ENCODE results near the gene PGBD5.
"Not testable (repeated sequence)": the region's sequence is repeated elsewhere in the genome, so short reads cannot be mapped to it uniquely, and the experiment has no call there.

PGBD5 gene

DNA sequence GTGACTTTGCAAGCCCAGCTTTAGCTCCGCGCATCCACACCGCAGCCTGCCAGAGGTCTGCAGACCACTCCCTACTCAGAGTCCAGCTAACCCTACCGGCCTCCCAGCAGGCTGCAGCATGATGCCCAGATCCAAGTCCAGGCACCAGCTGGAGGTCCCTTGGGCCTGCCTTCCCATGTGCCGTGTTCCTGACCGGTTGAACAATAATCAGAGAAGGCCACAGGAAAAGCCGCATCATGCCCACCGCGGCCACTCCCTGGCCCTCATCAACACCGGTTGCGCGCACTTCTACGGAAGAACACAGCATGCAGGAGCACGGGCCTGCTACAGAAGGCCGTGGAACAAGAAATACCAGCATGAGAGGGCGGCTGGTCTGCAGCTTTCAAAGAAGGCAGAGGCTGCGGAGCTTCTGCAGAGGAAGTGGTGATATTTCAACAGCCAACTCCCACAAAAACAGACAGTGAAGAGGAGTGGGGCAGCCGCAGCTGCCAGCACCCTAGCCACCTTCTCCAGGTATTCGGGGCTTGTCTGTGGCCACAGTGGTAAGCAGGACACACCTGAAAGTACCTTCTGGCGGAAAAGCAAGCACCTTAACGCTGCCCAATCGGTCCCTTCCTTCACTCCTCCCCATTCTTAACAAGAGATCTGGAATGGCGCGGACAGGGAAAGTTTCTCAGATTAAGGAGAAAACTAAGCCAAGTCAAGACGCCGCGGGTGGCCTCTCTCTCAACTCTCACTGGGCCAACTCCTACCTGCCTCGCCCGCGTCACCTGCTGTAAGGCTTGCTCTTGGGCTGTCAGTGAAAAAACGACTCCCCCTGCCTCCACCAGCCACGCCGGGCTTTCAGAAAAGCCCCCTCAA, 1.5 kb downstream of the PGBD5 start:
- DNase-seq, result no peak

DNA sequence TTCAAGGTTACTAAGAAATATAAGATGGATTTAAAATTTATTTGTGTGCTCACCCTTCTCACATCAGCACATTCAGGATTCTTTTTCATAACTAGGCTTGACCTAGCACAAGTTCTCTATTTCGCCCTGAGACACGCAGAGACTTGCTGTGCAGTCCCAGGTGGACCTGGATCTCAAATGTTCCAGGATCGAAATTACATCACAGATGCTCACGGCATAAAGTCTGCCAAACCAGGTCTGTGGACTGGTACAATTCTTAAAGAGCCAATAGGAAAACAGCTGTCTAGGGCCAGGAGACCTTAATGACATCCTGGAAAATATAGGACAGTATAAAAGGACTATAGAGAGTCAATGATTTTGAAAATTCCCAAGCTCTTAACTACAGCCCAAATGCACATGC, 2.2 kb downstream of the PGBD5 start:
- no peak for DNase-seq

DNA sequence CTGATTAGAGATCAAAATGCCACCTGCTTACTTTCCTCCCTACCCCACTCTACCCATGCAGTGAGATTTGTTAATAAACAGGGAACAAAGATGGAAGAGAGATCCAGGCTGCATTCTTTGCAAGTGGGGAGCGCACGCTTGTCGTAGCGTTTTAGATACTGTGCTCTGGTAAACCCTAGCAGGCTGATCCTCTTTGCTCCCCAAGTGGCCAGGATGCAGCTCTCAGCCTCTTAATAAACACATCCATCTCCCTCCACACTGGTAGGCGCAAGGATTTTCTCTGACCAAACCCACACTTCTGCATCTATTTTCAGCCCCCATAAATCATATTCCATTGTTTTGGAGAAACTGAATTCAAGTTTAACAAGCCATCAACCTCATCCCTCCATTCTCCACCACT, 2.9 kb downstream of the PGBD5 start:
- no peak for DNase-seq

DNA sequence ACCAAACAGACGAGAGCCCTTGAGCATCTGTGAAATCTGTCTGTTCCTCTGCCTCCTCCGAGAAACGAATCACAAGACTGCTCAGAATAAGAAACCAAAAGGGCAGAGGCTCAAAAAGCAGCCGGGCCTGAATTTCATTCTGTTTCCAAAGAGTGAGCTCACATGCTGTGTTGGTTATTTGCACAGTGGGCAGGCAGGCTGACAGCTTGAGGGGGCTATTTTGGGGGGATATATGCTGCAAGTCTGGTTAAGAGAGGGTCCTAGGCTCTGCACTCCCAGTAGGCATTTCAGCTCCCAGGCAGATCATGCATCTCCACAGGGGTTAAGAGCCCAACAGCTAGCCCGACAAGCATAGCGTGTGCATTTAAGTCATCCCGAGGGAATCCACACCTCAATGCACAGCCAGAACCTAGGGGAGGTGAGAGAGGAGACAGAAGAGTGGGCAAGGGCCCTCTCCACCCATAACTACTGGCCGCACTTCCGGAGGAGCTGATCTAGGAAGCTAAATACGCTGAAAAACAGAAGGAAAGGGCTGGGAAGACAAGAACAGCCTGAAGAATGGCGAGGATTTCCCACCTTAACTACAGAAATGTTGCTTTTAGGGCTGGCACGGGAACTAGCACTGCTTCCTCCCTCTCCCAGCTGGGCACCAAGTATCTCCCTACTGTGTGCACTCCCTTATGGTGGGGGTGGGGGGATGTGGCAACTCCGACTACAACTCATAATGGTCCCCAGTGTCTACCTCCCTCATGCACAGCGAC, 3.7 kb downstream of the PGBD5 start:
- DNase-seq, result no peak

DNA sequence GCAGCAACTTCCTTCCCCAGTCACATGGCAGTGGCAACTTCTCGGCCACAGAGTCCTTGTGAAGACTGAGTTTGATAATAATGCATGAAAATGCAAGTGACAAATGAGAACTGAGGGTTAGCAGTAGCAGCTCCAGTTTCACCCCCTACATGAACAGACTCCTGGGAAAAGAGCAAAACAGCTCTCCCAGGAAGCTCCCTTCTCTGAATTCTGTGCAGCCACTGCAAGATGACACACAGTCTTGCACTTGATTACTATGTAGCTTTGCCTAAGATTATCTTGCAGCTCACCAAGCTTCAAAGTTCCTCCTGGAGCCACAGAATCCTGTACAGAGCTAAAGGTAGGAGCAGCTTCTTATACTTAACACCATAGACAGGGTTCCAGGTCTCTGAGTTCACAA, 4.7 kb downstream of the PGBD5 start:
- no peak for DNase-seq

DNA sequence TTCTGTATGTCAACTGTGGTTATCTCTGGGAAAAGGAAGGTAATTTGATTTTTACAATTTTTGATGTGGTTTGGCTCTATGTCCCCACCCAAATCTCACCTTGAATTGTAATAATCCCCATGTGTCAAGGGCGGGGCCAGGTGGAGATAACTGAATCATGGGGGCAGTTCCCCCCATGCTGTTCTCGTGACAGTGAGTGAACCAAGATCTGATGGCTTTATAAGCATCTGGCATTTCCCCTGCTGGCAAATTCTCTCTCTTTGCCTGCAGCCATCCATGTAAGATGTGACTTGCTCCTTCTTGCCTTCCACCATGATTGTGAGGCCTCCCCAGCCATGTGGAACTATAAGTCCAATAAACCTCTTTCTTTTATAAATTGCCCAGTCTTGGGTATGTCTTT, 5.8 kb downstream of the PGBD5 start:
- DNase-seq, result not testable (repeated sequence)

DNA sequence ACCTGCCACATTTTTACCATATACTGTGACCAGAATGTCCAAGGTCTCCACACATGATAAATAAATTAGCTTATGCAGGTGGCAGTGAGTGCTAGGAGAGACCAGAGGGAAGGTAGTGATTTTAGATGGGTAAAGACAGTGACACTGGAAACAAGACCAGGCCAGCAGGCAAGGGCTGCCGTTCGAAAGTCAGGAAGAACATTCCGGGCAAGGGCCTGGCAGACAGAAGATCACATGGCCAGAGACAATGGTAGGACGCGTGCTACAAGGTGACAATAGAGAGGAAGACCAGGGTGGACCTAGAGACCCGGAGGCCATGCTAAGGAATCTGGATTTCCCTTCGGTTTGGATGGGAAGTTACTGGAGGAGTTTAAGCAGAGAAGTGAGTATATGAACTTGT, 9.7 kb downstream of the PGBD5 start:
- no peak for DNase-seq

DNA sequence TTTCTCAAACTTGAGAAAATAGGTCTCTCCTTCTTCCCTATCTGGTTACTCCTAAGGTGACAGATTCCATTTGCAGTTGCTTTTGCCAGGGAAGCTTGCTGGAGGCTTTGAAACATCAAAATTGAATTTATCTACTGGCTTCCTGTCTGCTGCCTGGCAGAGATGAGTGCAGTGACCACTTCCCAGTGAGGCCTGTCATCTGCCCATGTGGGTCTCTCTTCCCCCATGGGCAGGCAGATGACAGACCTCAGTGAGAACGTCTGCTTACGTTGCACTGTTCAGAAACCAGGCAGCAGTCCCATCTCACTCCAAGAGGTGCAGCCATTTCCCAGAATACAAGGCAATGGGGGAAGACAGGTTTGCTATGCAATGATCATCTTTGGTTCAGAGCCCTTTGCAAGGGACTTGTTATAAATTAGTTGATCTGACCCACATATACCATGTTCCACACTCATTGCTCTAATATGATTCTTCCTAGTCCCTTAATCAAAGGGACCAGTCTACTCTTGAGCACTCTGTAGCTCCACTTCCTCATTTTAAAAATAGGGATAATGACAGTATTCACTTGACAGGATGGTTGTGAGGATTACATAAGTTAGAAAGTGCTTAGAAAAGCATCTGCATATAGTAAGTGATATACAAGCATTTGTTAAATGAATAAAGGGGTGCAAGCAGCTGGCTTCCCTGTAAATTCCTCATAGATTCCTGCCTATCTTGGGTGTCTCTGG, 10.6 kb downstream of the PGBD5 start:
- DNase-seq, result no peak

DNA sequence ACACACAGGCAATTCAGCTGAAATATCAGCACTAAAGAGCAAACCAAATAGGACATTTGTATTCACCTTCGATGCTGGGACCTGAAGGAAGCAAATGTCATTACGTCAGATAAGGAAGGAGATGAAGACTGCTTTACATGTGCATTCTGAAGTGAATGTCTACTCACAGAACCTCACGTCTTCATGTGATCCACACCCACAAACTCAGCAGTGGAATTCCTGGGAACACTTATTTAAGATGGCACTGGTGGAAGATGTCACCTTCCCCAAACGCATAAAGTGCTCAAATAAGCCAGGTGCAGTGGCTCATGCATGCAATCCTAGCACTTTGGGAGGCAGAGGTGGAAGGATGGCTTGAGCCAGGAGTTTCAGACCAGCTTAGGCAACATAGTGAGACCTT, 11.4 kb downstream of the PGBD5 start:
- DNase-seq, result no peak

DNA sequence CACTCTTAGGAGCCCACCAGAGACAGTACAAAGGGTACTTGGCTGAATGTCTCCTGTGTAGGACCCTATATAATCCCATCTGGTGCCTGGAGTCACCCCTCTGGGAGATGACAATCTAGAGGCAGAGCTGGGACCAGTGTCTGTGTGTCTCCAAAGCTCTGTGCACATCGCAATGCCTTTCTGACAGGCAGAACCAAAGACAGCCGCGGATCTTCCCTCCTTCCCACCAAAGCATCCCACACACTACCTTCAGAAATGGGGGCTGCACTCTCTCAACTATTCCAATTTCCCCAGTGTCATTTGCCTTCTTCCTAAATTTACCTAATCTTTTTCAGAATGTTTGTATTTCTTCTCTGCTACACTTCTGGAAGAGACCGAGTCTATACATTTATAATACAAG, 12.0 kb downstream of the PGBD5 start:
- no peak for DNase-seq

DNA sequence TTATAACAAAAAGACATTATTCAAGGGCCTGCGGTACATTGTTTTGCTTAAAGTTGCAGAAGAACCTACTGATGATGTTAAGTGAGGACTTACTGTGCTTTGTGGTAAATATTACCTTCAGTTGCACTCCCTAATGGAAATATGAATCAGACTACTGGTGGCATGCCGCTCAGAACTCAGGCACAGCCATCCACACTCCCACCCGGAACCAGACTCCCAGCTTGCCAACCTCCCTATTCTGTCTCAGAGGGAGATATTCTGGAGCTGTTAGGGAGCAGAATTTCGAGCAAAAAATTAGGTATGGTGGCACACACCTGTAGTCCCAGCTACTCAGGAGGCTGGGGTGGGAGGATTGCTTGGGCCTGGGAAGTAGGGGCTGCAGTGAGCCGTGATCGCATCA, 13.1 kb downstream of the PGBD5 start:
- no peak for DNase-seq

DNA sequence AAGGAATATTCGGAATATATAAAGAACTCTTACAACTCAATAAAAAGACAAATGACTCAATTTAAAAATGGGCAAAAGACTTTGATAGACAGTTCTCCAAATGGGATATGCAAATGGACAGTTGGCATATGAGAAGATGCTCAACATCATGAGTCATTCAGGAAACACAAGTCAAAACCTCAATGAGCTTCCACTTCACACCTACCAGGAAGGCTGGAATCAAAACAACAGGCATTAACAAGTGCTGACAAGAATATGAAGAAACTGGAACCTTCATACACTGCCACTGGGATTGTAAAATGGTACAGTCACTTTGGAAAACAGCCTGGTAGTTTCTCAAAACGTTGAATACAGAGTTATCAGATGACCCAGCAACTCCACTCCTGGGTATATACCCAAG, 17.2 kb downstream of the PGBD5 start:
- DNase-seq, result no peak

DNA sequence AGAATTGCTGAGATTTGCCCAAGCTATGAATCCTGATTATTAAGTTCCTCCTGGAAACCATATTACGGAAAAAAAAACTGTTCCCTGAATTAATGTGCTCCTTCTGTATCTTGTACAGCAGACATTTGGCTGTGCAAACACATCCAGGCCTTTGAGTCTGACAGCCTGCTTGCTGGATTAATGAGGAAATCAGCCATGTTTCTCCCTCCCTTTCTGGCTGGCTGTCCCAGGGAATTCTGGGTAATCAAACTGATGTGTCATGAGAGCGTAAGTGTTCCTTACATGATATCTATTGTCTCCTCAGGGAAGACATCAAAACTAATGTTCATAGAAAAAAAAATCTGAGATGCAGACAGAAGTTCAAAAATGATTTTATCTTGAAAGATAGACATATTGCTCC, 18.8 kb downstream of the PGBD5 start:
- no peak for DNase-seq

DNA sequence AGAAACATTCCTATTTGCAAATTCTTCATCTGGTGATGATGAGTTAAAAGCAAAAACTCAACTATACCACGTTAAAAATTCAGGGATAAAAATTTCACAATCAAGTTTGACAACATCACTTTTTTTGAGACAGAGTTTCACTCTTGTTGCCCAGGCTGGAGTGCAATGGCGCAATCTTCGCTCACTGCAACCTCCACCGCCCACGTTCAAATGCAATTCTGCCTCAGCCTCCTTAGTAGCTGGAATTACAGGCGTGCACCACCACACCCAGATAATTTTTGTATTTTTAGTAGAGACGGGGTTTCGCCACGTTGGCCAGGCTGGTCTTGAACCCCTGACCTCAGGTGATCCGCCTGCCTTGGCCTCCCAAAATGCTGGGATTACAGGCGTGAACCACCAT, 19.4 kb downstream of the PGBD5 start:
- not testable (repeated sequence) for DNase-seq

DNA sequence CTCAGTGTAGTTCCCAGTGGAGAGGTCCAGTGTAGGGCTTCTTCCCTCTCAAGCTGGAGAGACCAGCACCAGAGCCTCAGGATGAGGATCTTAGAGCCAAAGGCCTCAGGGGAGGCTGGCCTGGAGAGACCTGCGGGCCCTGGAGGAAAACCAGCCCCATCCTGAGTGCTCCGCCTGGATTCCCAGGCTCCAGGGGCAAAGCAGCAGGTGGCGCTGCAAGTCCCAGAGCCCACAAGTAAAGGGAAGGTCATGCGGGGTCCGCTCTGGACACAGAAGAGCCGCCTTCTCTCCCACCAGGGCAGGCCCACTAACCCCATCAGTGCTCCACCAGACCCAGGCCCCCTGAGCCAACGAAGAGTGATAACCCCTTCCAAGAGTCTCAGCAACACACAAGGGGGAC, 22.7 kb downstream of the PGBD5 start:
- DNase-seq, result no peak

DNA sequence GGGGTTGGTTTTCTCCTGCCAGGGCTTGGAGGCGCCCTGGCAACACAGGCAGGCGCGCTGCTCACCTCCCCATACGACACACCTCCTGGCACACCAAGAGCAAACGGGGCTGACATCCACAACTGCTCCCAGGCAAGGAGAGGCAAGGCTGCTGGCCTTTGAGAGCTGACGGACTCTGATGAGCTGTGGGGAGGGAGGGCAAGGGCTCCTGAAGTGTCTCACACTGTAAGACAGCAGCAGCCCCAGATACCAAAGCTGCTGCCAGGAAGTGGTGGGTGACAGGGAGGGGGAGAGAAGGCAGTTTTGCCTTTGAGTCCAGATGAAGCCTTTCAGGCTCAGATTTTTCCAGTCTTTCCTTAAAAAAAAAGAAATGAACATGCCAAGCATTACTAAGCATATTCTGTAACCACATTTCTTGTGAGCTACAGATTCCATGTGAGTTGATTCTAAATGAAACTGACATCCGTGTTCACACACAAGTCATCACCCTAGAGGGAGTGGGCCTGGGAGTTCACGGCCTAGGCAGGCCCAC, 24.3 kb downstream of the PGBD5 start:
- no peak for DNase-seq

DNA sequence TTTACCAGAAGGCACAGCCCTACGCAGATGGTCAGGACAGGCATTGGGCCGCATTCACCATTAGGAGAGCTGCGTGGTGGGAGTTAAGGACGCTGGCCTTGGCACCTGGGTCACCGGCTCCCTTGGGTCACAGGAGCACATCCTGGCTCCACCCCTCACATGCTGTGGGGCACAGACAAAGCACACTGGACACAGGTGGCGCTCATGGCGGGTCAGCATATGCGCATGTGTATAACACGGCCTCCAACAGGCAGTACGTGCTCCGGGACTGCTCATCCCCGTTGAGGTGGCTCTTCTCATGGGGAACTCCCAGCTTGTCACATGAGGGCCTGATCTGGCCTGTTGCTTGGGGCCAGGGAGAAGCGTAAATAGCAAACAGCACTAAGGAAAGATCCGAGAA, 25.0 kb downstream of the PGBD5 start:
- no peak for DNase-seq

DNA sequence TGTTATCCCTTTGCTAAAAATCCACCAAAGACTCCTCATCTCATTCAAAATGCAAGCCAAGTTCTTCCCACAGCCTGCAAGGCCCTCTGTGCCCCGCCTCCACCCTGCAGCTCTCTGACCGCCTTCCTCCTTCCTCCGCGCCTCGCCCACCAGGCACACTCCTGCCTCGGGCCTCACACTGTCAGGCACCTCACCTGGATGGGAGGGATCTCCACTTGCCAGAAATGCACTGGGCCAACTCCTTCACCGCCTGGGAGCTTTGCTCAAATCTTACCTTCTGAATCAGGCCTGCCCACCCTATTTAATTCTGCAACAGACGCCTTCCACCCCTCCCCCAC, 26.2 kb downstream of the PGBD5 start:
- DNase-seq, result no peak

DNA sequence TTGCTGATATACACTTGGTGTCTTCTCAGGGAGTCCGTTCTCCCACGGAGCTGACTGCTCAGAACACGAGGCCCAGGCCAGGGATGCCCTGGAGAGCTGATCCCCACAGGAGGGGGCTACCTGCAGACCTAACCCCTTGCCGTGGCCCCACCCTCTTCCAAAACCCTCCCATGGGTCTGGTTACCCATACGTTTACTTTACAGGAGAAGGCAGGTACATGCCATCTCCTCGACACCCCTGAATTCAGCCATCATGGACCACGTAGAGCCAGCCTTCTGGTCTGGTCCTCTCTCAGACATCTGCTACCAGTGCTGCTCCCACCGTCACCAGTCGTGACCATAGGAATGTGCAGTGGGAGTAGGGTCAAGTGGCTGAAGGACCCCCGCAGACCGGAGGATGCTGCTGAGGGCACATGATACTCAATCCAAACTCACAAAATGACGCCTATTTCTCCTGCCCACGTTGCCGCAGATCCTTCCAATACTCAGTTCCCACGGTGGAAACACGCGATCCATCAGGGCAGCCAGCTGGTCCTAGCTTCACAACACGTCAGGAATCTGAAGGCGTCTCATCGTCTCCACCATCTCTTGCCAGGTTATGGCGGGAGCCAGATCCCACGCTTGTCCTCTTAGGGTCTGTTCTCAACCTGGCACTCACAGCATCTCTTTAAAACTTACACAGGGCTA, 26.7 kb downstream of the PGBD5 start:
- no peak for DNase-seq

DNA sequence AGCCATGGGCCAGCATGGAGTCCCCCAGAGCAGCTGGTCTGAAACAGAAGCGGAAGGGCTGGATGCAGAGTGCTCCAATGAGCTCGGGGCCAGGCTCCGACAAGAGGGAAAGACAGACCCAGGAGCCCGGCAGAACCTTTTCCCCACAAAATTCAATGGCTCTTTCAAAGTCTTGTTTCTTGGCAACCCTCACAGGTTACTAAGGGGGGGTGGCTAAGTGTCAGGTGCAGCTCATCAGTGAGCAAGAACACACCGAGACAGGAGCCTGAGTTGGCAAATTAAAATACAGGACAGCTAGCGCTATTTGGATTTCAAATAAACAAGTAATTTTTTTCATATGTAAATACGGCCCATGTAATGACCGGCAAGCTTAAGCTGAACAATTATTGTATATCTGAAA, 27.3 kb downstream of the PGBD5 start:
- no peak for DNase-seq

DNA sequence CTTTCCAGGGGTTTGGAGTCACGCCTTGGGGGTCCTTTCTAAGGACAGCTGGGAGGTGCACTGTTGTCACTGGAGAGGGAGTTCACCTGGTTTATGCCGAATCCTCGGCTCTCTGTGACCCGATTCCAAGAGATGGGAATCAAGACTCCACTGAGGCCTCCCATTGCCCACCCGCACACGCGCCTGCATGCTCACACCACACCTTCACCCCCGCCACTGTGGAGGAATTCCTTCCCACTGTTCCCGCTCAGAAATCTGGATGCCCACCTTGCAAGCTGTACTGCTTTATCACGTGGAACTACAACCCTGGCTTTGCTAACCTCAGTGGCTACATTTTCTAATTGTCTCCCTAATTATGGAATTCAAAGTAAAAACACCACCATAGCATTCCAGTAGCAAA, 29.2 kb downstream of the PGBD5 start:
- DNase-seq, result no peak

DNA sequence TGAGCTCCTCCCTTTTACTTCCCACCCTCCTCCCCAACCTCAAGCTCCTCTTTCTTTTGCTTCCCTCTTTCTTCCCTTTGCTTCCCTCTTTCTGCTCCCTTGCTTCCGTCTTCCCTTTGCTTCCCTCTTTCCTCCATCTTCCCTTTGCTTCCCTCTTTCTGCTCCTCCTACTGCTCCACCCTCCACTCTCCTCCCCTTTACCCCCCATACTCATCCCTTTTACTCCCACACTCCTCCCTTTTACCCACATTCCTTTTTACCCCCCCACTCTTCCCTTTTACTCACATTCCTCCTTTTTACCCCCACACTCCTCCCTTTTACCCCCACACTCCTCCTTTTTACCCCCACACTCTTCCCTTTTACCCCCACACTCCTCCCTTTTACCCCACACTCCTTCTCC, 30.2 kb downstream of the PGBD5 start:
- no peak for DNase-seq

DNA sequence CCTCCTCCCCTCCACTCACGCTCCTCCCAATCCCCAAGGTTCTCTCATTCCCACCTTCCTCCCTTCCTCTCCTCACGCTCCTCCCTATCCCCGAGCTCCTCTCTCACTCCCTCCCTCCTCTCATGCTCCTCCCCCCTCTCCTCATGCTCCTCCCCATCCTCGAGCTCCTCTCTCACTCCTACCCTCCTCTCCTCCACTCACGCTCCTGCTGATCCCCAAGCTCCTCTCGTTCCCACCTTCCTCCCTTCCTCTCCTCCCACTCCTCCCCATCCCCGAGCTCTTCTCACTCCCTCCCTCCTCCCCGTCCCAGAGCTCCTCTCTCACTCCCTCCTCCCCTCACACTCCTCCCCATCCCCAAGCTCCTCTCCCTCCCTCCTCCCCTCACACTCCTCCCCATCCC, 31.4 kb downstream of the PGBD5 start:
- no peak for DNase-seq

Data from GDM1 (cell line).